Body of pancreas (tissue), 4 donors: ENCODE results near the gene MAST4. TPM values are rescaled to one million over a fixed set of nuclear protein-coding genes. Genes with fewer than 3 reads are reported as not detected.

Experiments used
- ATAC-seq: fragments of 150-250 bp; one replicate; pipeline ENCODE4 v1.9.1; 2016
- DNase-seq, 4 donors: peaks; one replicate each; pipeline ENCODE4 v3.0.0-alpha.2; 2019
- H3K27ac ChIP-seq, 4 donors: fragments of 200-600 bp; sonication (generic); 1 replicate in 3 of 4; 2 replicates in 1 of 4; pipeline versions ENCODE4 v1.5.1 to v1.6.1; 2016 to 2019; ENCODE audit warnings: mild to moderate bottlenecking in 1 of 4, mixed read lengths in 1 of 4, moderate library complexity in 1 of 4
- H3K27me3 ChIP-seq, 2 donors: fragments of 200-600 bp; sonication (generic); one replicate each; pipeline ENCODE4 v1.6.0; 2016; ENCODE audit warnings: mild to moderate bottlenecking in 1 of 2
- H3K36me3 ChIP-seq, 2 donors: fragments of 200-600 bp; sonication (generic); replicated peaks in 1 of 2; 2 replicates each; pipeline ENCODE4 v1.5.1; 2016; ENCODE audit warnings: low read depth in 2 of 2; ENCODE audit not compliant: insufficient read depth in 1 of 2
- H3K4me1 ChIP-seq: fragments of 200-600 bp; sonication (generic); one replicate; pipeline ENCODE4 v1.6.0; 2016
- H3K4me3 ChIP-seq, 2 donors: fragments of 200-600 bp; sonication (generic); 1 replicate in 1 of 2; 2 replicates in 1 of 2; pipeline ENCODE4 v1.5.1; 2016 to 2019
- H3K9me3 ChIP-seq, 3 donors: fragments of 200-600 bp; sonication (generic); 1 replicate in 2 of 3; 2 replicates in 1 of 3; pipeline ENCODE4 v1.5.1; 2016
- POLR2A ChIP-seq, 3 donors: fragments of 450-650 bp; IDR thresholded peaks; one replicate each; pipeline ENCODE4 v1.6.1; 2016; ENCODE audit warnings: antibody characterized with exemption in 3 of 3, mild to moderate bottlenecking in 2 of 3
- WGBS, 2 donors: methylation state at CpG; one replicate each; pipeline ENCODE4 v1.1.5; 2017; 5-methylcytosine and 5-hydroxymethylcytosine counted together
- intact Hi-C: fragments of 100-400 bp; cut with DNase I; formaldehyde crosslinking; loops from one replicate; pipeline ENCODE4 v1.15.1; 2023
- total RNA-seq, 2 donors: library from RNA; depleted of rRNA; stranded (reverse); fragments of >200 nt; gene quantifications; one replicate each; pipeline ENCODE4 v1.1.0, GENCODE V29; 2016
- TF ChIP-seq, protein P1 (sequence below), 7 experiments: fragments of 450-650 bp in 4 of 7; fragments of 200-600 bp in 3 of 7; sonication (generic) in 3 of 7; IDR thresholded peaks; one replicate each; pipeline ENCODE4 v1.5.1; 2016 to 2019; ENCODE audit warnings: antibody characterized with exemption in 7 of 7

MAST4 gene
- total RNA-seq, 2 donors from 2014 or later: 17.9 to 29.7 TPM

DNA sequence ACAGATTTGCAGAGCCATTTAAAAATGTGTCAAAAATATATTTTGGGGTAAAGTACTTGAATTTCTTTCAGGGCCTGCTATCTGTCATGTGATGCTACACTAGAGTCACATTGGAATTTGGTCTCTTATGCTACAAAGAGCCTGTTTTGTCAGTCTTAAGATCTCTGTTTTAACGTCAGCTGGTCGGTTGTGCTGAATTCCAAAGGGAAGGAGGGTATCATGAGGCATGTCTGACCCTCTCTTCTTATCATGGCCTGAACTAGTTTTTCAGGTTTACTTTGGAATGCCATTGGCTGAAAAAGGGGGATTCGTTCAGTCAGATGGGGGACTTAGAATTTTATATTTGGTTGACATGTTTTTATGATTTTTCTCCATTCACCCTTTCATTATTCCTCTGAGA, 309.8 kb downstream of the MAST4 start:
- TF ChIP-seq, protein P1, sequence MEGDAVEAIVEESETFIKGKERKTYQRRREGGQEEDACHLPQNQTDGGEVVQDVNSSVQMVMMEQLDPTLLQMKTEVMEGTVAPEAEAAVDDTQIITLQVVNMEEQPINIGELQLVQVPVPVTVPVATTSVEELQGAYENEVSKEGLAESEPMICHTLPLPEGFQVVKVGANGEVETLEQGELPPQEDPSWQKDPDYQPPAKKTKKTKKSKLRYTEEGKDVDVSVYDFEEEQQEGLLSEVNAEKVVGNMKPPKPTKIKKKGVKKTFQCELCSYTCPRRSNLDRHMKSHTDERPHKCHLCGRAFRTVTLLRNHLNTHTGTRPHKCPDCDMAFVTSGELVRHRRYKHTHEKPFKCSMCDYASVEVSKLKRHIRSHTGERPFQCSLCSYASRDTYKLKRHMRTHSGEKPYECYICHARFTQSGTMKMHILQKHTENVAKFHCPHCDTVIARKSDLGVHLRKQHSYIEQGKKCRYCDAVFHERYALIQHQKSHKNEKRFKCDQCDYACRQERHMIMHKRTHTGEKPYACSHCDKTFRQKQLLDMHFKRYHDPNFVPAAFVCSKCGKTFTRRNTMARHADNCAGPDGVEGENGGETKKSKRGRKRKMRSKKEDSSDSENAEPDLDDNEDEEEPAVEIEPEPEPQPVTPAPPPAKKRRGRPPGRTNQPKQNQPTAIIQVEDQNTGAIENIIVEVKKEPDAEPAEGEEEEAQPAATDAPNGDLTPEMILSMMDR (IDR thresholded peaks at IDR 0.05): no peak
- no peak for TF ChIP-seq POLR2A (IDR thresholded peaks at IDR 0.05)
- intact Hi-C loops: no loop called here
- WGBS, 2 donors: 65 to 72% methylated on average over 3 of the region's 3 CpGs
- DNase-seq (no peak), ATAC-seq (no peak)
- Histone ChIP-seq H3K4me3 (no peak overlapping the region), H3K36me3 (no peaks in the 10 kb centered on the region), H3K27me3 (no peaks in the 10 kb centered on the region), H3K27ac (no peak overlapping the region), H3K4me1 (no peaks in the 10 kb centered on the region), H3K9me3 (no peaks in the 10 kb centered on the region)

DNA sequence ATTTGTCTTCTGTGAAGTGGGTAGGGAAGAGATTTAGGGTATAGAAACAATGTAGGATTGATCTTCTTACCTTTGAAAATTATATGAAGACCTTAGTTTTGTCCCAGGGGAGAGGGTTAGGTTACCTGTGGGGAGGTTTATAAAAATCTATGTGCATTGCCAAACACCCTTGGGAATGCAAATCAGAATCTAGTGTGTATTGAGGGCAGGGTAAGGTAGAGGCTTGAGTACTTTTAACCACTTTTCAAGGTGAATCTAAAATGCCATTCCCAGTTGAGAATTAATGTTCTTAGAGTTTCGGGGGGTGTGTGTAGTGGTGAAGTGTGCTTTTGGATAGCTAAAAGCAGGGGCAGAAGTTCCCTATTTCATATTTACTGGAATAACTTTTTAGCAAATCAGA, 312.0 kb downstream of the MAST4 start:
- no peaks in the 10 kb centered on the region for H3K27me3 ChIP-seq
- H3K4me3 ChIP-seq: no peak overlapping the region
- no peaks in the 10 kb centered on the region for H3K36me3 ChIP-seq
- no peaks in the 10 kb centered on the region for H3K9me3 ChIP-seq
- DNase-seq: no peak
- ATAC-seq: no peak
- intact Hi-C loops: no loop called here
- TF ChIP-seq, protein P1 (IDR thresholded peaks at IDR 0.05): no peak
- no peak for TF ChIP-seq POLR2A (IDR thresholded peaks at IDR 0.05)
- no peak overlapping the region for H3K27ac ChIP-seq
- no peaks in the 10 kb centered on the region for H3K4me1 ChIP-seq
- 32 to 85% methylated on average over 1 of the region's 1 CpG for WGBS, 2 donors

DNA sequence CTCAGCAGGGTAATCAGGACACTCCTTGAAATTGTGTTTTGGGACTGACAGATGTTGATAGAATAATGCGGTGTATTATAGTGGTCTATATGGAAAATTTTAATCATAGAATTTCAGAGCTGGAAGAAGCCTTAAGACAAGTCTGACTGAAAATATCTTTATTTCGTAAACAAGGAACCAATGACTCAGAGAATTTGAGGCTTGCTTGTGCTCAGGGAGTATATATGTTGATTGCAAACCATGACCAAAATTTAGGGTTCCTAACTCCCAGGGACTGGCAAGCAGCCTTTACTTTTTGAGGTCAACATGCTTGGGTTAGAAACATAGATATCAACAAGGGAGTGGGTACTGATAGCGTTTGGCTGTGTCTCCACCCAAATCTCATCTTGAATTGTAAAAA, 313.2 kb downstream of the MAST4 start:
- Histone ChIP-seq H3K4me1 (no peaks in the 10 kb centered on the region), H3K27ac (no peak overlapping the region), H3K4me3 (no peak overlapping the region), H3K27me3 (no peaks in the 10 kb centered on the region), H3K9me3 (no peaks in the 10 kb centered on the region), H3K36me3 (no peaks in the 10 kb centered on the region)
- DNase-seq (no peak), ATAC-seq (no peak)
- TF ChIP-seq, protein P1 (IDR thresholded peaks at IDR 0.05): no peak
- no peak for TF ChIP-seq POLR2A (IDR thresholded peaks at IDR 0.05)
- 76 to 91% methylated on average over 3 of the region's 3 CpGs for WGBS, 2 donors
- intact Hi-C loops: no loop called here

DNA sequence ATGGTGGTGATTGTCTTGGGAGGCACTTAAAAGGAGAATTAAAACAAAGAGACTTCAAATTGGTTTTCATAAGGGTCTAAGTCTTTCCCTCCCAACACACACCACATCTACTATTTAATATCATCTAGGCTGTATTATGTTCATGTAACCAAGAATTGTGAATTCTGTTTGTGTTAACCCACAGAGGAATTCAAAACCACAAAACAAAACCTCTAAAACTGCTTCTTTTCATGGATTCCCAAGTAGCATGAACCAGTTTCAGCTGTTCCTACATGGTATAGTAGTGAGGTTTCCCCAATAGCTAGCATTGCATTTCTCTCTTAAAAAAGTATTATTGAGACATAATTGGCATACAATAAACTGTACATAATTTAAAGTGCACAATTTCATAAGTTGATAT, 316.6 kb downstream of the MAST4 start:
- Histone ChIP-seq H3K36me3 (no peaks in the 10 kb centered on the region), H3K27ac (no peak overlapping the region), H3K4me3 (no peak overlapping the region), H3K4me1 (no peaks in the 10 kb centered on the region), H3K27me3 (no peaks in the 10 kb centered on the region), H3K9me3 (no peaks in the 10 kb centered on the region)
- DNase-seq (no peak), ATAC-seq (no peak)
- intact Hi-C loops: no loop called here
- TF ChIP-seq POLR2A (IDR thresholded peaks at IDR 0.05): no peak
- TF ChIP-seq, protein P1 (IDR thresholded peaks at IDR 0.05): no peak

DNA sequence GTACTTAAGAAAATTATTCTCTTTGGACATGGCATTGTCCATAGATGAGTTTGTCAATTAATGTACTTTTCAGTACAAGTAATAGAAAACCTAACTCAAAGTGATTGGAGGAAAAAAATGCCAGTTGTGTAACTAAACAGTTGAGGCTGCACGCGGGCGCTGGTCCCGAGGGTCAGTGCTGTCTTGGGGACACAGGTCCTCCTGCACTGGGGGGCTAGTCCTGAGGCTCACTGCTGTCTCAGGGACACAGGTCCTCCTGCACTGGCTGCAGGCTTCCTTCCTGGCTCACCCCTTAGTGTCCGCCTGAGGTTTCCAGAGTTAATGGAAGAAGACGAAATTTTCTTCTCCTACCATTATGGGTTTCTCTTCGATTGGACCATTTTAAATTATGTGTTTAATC, 319.3 kb downstream of the MAST4 start:
- no peak for ATAC-seq
- H3K27me3 ChIP-seq: no peaks in the 10 kb centered on the region
- no peaks in the 10 kb centered on the region for H3K4me1 ChIP-seq
- no peak overlapping the region for H3K27ac ChIP-seq
- intact Hi-C loops: no loop called here
- no peak overlapping the region for H3K4me3 ChIP-seq
- no peak for TF ChIP-seq POLR2A (IDR thresholded peaks at IDR 0.05)
- TF ChIP-seq, protein P1 (IDR thresholded peaks at IDR 0.05): no peak
- H3K36me3 ChIP-seq: no peaks in the 10 kb centered on the region
- H3K9me3 ChIP-seq: no peaks in the 10 kb centered on the region
- WGBS, 2 donors: 83 to 85% methylated on average over 7 of the region's 7 CpGs
- no peak for DNase-seq
